Stomach (tissue), 9 donors: ENCODE measurements around the gene LARGE1. TPM values are rescaled to one million over a fixed set of nuclear protein-coding genes. Genes with fewer than 3 reads are reported as not detected.

Experiments used
- DNase-seq, 2 donors: peaks; one replicate each; pipeline versions ENCODE4 v3.0.0 to v3.0.0-alpha.2; 2013 to 2019
- H3K27ac ChIP-seq, 5 donors: fragments of 200-600 bp in 4 of 5; sonication (generic) in 4 of 5; one replicate each; pipeline ENCODE4 v1.5.1; 2013 to 2019; ENCODE audit warnings: mild to moderate bottlenecking in 1 of 5, moderate library complexity in 1 of 5
- H3K27me3 ChIP-seq, 3 donors: fragments of 200-600 bp; sonication (generic); one replicate each; pipeline ENCODE4 v1.5.1; 2017 to 2019; ENCODE audit warnings: mixed run types in 1 of 3
- H3K36me3 ChIP-seq, 4 donors: fragments of 200-600 bp; sonication (generic); 1 replicate in 3 of 4; 2 replicates in 1 of 4; pipeline ENCODE4 v1.5.1; 2016 to 2019
- H3K4me1 ChIP-seq, 4 donors: fragments of 200-600 bp; sonication (generic); one replicate each; pipeline ENCODE4 v1.5.1; 2016 to 2019
- H3K4me3 ChIP-seq, 4 donors: fragments of 200-600 bp; sonication (generic) in 3 of 4; one replicate each; pipeline ENCODE4 v1.5.1; 2016 to 2019; ENCODE audit warnings: mild to moderate bottlenecking in 1 of 4
- H3K9me3 ChIP-seq, 4 donors: fragments of 200-600 bp; sonication (generic); one replicate each; pipeline ENCODE4 v1.5.1; 2016 to 2019
- EP300 ChIP-seq: sonication (generic); formaldehyde crosslinking; IDR thresholded peaks from one replicate; pipeline ENCODE4 v1.6.1; 2017; ENCODE audit warnings: antibody characterized with exemption
- POLR2A ChIP-seq, 4 donors: fragments of 450-650 bp; IDR thresholded peaks; one replicate each; pipeline ENCODE4 v1.6.1; 2016; ENCODE audit warnings: antibody characterized with exemption in 4 of 4, control low read depth in 2 of 4, mild to moderate bottlenecking in 1 of 4, moderate library complexity in 1 of 4
- POLR2AphosphoS5 ChIP-seq, 3 donors: sonication (generic); formaldehyde crosslinking; IDR thresholded peaks; one replicate each; pipeline ENCODE4 v1.6.1; 2016; ENCODE audit warnings: antibody characterized with exemption in 3 of 3
- WGBS, 5 donors: extraction: QIAGEN DNeasy Blood & Tissue Kit in 3 of 5; methylation state at CpG; one replicate each; pipeline versions ENCODE4 v1.1.5 to v1.1.7; 2013 to 2018; 5-methylcytosine and 5-hydroxymethylcytosine counted together
- intact Hi-C: fragments of 100-400 bp; cut with DNase I; formaldehyde crosslinking; loops from one replicate; pipeline ENCODE4 v1.15.1; 2023; ENCODE audit warnings: low total_unique reads
- polyA plus RNA-seq, 3 donors: library from polyadenylated mRNA; stranded (reverse); fragments of 200-250 nt; gene quantifications; one replicate each; pipeline ENCODE4 v1.2.3, GENCODE V29; 2013
- total RNA-seq, 5 donors: library from RNA; depleted of rRNA; stranded (reverse); fragments of >200 nt; gene quantifications; one replicate each; pipeline versions ENCODE4 v1.1.0 to v1.2.3, GENCODE V29; 2014 to 2016
- TF ChIP-seq, protein P1 (sequence below), 7 experiments: fragments of 450-650 bp in 4 of 7; fragments of 200-600 bp in 3 of 7; sonication (generic) in 3 of 7; IDR thresholded peaks; one replicate each; pipeline ENCODE4 v1.5.1; 2016 to 2019; ENCODE audit warnings: antibody characterized with exemption in 7 of 7, control low read depth in 2 of 7, mild to moderate bottlenecking in 1 of 7
- donor health status: healthy with polysubstance abuse.
- donor health status: Bipolar disorder and iron deficiency.
- donor health status: healthy.

LARGE1 gene
- total and polyA plus RNA-seq, 8 donors, result 3.5 to 110 (median 51.6) TPM

DNA sequence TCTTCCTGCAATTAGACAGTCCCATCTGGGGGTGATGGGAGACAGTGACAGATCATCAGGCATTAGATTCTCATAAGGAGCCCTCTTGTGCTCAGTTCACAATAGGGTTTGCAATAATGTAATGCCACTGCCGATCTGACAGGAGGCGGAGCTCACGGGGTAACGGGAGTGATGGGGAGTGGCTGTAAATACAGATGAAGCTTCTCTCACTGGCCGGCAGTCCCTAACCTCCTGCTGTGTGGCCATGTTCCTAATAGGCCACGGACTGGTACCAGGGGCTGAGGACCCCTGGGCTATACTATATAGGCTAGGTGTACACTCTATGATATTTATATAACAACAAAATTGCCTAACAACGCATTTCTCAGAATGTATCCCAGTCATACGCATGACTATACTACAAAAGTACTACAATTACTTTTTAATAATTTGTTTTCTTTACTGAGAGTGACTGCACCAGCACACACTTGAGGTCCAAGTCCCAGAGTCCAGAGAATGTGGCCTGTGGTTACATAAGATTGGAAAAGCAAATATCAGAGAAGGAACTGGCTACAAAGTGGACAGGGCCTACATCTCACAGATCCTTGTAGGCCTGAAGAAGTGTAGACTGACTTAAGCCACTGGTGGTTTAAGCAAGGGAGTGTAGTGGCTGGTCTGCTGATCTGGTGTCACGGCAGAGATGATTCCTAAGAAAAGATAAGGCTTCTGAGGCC lies 200.0 kb downstream of the LARGE1 start:
- peak in 1 of 3 donors; percentile 40 for TF ChIP-seq POLR2AphosphoS5 (IDR thresholded peaks at IDR 0.05)
- no peak for TF ChIP-seq EP300
- Histone ChIP-seq H3K4me3 (no peak overlapping the region), H3K36me3 (no peaks in the 10 kb centered on the region), H3K4me1 (peaks cover 0 to 14% (median 2%) of the 10 kb centered on the region in 4 donors), H3K9me3 (peaks cover 0 to under 1% (median 0%) of the 10 kb centered on the region in 4 donors), H3K27me3 (no peaks in the 10 kb centered on the region), H3K27ac (peak overlapping the region in 4 of 5 donors; percentile 33 to 80 (median 44))
- peak; percentile 29 to 60 for DNase-seq
- intact Hi-C loops, result no loop called here
- WGBS, 5 donors, result 54 to 77% (median 59%) methylated on average over 9 of the region's 9 CpGs

DNA sequence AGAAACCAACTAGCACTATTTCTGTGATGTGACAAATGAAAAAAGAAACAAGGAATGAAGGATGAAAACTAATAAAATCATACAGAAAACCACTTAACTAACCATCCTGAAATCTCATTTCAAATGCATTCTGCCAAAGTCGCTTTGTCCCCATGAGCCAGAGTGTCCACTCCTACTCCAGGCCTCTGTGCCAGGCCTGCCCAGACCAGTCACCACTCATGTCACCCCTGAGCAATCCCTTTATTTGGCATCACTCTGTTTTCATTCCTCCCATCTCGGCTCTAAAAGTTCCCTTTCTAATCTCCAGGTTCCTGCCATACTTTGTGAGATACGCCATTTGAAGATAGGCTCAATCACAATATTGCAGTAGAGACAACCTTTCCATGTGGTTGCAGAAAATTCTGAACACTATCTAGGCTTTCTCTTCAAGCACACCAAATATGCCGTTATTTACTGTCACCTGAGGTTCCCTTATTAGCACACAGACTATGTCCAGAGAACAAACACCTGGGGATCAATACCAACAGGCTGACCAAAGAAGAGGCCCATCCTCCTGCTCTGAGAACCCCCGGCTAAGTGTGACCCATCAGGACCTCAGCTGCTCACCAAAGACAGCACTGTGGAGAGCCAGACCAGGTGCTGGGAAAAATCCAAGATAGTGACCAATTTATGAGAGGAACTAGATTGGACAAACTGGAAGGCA lies 202.4 kb downstream of the LARGE1 start:
- 89 to 95% (median 92%) methylated on average over 5 of the region's 5 CpGs for WGBS, 5 donors
- H3K9me3 ChIP-seq, result peaks cover 0 to 20% (median 15%) of the 10 kb centered on the region in 4 donors
- TF ChIP-seq POLR2A (IDR thresholded peaks at IDR 0.05) (no peak), EP300 (no peak), POLR2AphosphoS5 (IDR thresholded peaks at IDR 0.05) (no peak)
- TF ChIP-seq, protein P1, sequence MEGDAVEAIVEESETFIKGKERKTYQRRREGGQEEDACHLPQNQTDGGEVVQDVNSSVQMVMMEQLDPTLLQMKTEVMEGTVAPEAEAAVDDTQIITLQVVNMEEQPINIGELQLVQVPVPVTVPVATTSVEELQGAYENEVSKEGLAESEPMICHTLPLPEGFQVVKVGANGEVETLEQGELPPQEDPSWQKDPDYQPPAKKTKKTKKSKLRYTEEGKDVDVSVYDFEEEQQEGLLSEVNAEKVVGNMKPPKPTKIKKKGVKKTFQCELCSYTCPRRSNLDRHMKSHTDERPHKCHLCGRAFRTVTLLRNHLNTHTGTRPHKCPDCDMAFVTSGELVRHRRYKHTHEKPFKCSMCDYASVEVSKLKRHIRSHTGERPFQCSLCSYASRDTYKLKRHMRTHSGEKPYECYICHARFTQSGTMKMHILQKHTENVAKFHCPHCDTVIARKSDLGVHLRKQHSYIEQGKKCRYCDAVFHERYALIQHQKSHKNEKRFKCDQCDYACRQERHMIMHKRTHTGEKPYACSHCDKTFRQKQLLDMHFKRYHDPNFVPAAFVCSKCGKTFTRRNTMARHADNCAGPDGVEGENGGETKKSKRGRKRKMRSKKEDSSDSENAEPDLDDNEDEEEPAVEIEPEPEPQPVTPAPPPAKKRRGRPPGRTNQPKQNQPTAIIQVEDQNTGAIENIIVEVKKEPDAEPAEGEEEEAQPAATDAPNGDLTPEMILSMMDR (IDR thresholded peaks at IDR 0.05), result no peak
- H3K27me3 ChIP-seq, result no peaks in the 10 kb centered on the region
- no peak for DNase-seq
- H3K4me3 ChIP-seq, result no peak overlapping the region
- H3K27ac ChIP-seq, result no peak overlapping the region
- peaks cover 0 to 16% (median 0%) of the 10 kb centered on the region in 4 donors for H3K36me3 ChIP-seq
- intact Hi-C loops, result no loop called here
- peaks cover 0 to 8% (median 2%) of the 10 kb centered on the region in 4 donors for H3K4me1 ChIP-seq

DNA sequence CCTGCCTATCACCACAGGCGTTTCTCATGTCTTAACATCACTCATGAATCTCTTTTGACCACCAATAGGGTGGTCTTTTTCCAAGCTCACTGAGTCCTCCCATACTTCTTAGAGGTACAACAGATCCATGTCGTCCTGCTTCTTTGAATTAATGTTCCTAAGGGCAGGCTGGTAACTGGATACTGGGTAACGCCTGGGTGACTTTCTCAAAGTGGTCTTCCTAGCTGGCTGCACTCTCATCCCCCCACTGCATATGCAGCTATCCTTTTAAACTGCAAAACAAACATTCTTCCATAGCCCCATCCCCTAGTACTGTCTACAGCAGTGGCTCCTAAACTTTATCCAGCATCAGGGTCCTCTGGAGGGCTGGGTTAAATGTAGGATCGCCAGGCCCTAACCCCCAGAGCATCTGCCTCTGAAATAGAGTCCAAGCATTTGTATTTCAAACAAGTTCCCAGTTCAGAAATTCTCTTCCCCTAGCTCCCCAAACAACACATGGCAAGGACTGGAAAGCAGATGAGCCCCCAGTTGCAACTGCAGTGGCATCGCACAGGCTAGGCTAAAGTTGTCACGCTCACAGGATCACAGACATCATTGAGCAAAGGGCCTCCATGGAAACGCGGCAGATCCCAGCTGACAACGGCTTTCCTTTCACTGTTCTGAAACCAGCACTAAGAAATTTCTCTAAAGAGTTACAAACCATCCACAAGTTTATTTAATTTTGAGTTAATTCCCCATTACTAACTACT lies 204.9 kb downstream of the LARGE1 start:
- Histone ChIP-seq H3K27ac (no peak overlapping the region), H3K9me3 (peaks cover 0 to 20% (median 15%) of the 10 kb centered on the region in 4 donors), H3K36me3 (peaks cover 0 to 16% (median 4%) of the 10 kb centered on the region in 4 donors), H3K27me3 (no peaks in the 10 kb centered on the region), H3K4me1 (peaks cover 0 to 4% (median under 1%) of the 10 kb centered on the region in 4 donors), H3K4me3 (no peak overlapping the region)
- no peak for DNase-seq
- TF ChIP-seq POLR2A (IDR thresholded peaks at IDR 0.05) (no peak), POLR2AphosphoS5 (IDR thresholded peaks at IDR 0.05) (no peak)
- WGBS, 5 donors, result 91 to 95% (median 93%) methylated on average over 9 of the region's 9 CpGs
- intact Hi-C loops, result no loop called here

DNA sequence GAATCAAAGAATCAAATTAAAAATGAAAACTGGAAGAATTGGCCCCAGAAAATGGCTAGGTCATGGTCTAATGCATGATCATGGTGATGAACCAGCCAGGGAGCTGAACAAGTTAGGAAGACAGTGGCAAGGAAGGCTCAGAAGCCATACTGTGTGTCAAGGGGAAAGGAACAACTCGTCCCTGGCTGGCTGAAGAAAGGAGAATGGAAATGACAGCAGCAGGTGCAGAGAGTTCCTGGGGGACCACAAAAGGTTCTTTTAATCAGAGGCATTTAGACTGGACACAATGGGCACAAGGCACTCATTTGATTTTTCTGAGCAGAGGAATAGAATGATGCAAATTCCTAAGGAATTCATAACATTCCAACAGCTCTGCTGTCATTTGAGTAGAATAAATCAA lies 209.9 kb downstream of the LARGE1 start:
- Histone ChIP-seq H3K27me3 (no peaks in the 10 kb centered on the region), H3K27ac (no peak overlapping the region), H3K36me3 (peaks cover 0 to 16% (median 4%) of the 10 kb centered on the region in 4 donors), H3K4me3 (no peak overlapping the region), H3K9me3 (peaks cover 0 to 19% (median 15%) of the 10 kb centered on the region in 4 donors), H3K4me1 (no peaks in the 10 kb centered on the region)
- no peak for DNase-seq
- TF ChIP-seq POLR2A (IDR thresholded peaks at IDR 0.05) (no peak), EP300 (no peak), POLR2AphosphoS5 (IDR thresholded peaks at IDR 0.05) (no peak)
- TF ChIP-seq, protein P1 (IDR thresholded peaks at IDR 0.05), result no peak
- WGBS, 5 donors, result 61 to 84% (median 76%) methylated on average over 1 of the region's 1 CpG
- intact Hi-C loops, result no loop called here

DNA sequence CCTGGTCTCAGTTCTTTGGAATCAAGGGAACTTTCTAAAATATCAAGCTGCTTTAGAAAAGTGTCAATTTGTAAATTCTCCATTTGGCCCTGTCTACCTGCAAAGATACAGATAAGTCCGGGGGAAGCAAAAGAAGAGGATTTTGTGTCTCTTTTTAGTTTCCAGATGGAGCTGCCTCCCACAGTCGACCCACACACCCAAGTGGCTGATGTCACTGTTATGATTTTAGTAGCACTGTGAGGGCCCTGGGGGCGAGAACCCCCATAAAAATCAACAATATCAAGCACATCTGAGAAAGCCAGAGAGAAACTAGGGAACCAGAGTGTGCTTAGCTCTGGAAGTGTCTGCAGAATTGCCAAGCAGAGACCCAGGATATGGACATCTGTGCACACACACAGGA lies 212.7 kb downstream of the LARGE1 start:
- peaks cover 0 to 4% (median 2%) of the 10 kb centered on the region in 4 donors for H3K36me3 ChIP-seq
- intact Hi-C loops, result no loop called here

More for the DNA sequence above, 212.7 kb downstream of the LARGE1 start:
- H3K27me3 ChIP-seq, result no peaks in the 10 kb centered on the region
- no peak overlapping the region for H3K4me3 ChIP-seq
- TF ChIP-seq POLR2A (IDR thresholded peaks at IDR 0.05) (no peak), POLR2AphosphoS5 (IDR thresholded peaks at IDR 0.05) (no peak), EP300 (no peak)
- TF ChIP-seq, protein P1 (IDR thresholded peaks at IDR 0.05), result no peak
- no peaks in the 10 kb centered on the region for H3K4me1 ChIP-seq
- no peak overlapping the region for H3K27ac ChIP-seq
- no peak for DNase-seq
- H3K9me3 ChIP-seq, result peaks cover 0 to 12% (median 6%) of the 10 kb centered on the region in 4 donors
- 83 to 95% (median 88%) methylated on average over 3 of the region's 3 CpGs for WGBS, 5 donors
